Measurements from ENCODE around the gene INPP5D. TPM values are rescaled to one million over a fixed set of nuclear protein-coding genes. Genes with fewer than 3 reads are reported as not detected.

INPP5D gene
- polyA plus RNA-seq, 1 donor (not counting 4 experiments of a cell fraction or from before 2014, with no cell fraction given), result 7.5 TPM

- H3K79me2 ChIP-seq (ENCODE audit: control insufficient read depth, insufficient read depth, low read length), result no peaks in the 10 kb centered on the region
- H4K20me1 ChIP-seq (ENCODE audit: control insufficient read depth, extremely low read depth, insufficient read depth, low read length), result no peaks in the 10 kb centered on the region
- H3K4me3 ChIP-seq (ENCODE audit: control insufficient read depth in 2 of 3, extremely low read depth in 1 of 3, insufficient read depth in 2 of 3, low read depth in 1 of 3, low read length in 3 of 3), result no peak overlapping the region
- no peaks in the 10 kb centered on the region for H3K9me1 ChIP-seq (ENCODE audit: control insufficient read depth, extremely low read depth, insufficient read depth, low read length)
- TF ChIP-seq, protein P1, sequence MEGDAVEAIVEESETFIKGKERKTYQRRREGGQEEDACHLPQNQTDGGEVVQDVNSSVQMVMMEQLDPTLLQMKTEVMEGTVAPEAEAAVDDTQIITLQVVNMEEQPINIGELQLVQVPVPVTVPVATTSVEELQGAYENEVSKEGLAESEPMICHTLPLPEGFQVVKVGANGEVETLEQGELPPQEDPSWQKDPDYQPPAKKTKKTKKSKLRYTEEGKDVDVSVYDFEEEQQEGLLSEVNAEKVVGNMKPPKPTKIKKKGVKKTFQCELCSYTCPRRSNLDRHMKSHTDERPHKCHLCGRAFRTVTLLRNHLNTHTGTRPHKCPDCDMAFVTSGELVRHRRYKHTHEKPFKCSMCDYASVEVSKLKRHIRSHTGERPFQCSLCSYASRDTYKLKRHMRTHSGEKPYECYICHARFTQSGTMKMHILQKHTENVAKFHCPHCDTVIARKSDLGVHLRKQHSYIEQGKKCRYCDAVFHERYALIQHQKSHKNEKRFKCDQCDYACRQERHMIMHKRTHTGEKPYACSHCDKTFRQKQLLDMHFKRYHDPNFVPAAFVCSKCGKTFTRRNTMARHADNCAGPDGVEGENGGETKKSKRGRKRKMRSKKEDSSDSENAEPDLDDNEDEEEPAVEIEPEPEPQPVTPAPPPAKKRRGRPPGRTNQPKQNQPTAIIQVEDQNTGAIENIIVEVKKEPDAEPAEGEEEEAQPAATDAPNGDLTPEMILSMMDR (optimal IDR thresholded peaks at IDR 0.05 in 1 of 3, IDR thresholded peaks at IDR 0.05 in 1 of 3, conservative IDR thresholded peaks at IDR 0.05 in 1 of 3; ENCODE audit: extremely low read depth in 1 of 3, insufficient read depth in 2 of 3, low read length in 3 of 3), result no peak
- no peak for TF ChIP-seq EZH2 (IDR thresholded peaks at IDR 0.05; ENCODE audit: low read length)
- no peak overlapping the region for H2AFZ ChIP-seq (ENCODE audit: control insufficient read depth, low read length)
- no peaks in the 10 kb centered on the region for H3K9me3 ChIP-seq (ENCODE audit: control insufficient read depth, low read depth, low read length)
- no peak overlapping the region for H3K9ac ChIP-seq (ENCODE audit: control insufficient read depth, extremely low read depth, insufficient read depth, low read length)
- no peak overlapping the region for H3K4me2 ChIP-seq (ENCODE audit: control insufficient read depth, extremely low read depth, insufficient read depth, low read depth, low read length)
- DNase-seq (ENCODE audit: low read depth, low spot score) (no peak), FAIRE-seq (no peak)
- H3K27me3 ChIP-seq (ENCODE audit: control insufficient read depth, extremely low read depth, insufficient read depth, low read length), result peaks cover 15% of the 10 kb centered on the region
- H3K4me1 ChIP-seq (ENCODE audit: control insufficient read depth, extremely low read depth, insufficient read depth, low read length), result no peaks in the 10 kb centered on the region
- dilution Hi-C loops (cut with MboI; ENCODE audit: extremely low pct_ligation_motif_present, low sequenced_read_pairs), result no loop called here
- no peaks in the 10 kb centered on the region for H3K36me3 ChIP-seq (ENCODE audit: control insufficient read depth in 2 of 2, extremely low read depth in 1 of 2, insufficient read depth in 2 of 2, low read length in 2 of 2)
- no peak overlapping the region for H3K27ac ChIP-seq (ENCODE audit: control insufficient read depth, insufficient read depth, low read length)
Observed at GRCh38 chr2:233041722-233042323, 18.3 kb upstream of the INPP5D start.

GRCh38 chr2:233042549-233042948 is 17.6 kb upstream of the INPP5D start:
- Histone ChIP-seq H3K27ac (ENCODE audit: control insufficient read depth, insufficient read depth, low read length) (no peak overlapping the region), H3K79me2 (ENCODE audit: control insufficient read depth, insufficient read depth, low read length) (no peaks in the 10 kb centered on the region), H3K27me3 (ENCODE audit: control insufficient read depth, extremely low read depth, insufficient read depth, low read length) (peaks cover 15% of the 10 kb centered on the region), H3K4me1 (ENCODE audit: control insufficient read depth, extremely low read depth, insufficient read depth, low read length) (no peaks in the 10 kb centered on the region), H2AFZ (ENCODE audit: control insufficient read depth, low read length) (no peak overlapping the region), H3K9ac (ENCODE audit: control insufficient read depth, extremely low read depth, insufficient read depth, low read length) (no peak overlapping the region), H3K36me3 (ENCODE audit: control insufficient read depth in 2 of 2, extremely low read depth in 1 of 2, insufficient read depth in 2 of 2, low read length in 2 of 2) (no peaks in the 10 kb centered on the region), H3K9me1 (ENCODE audit: control insufficient read depth, extremely low read depth, insufficient read depth, low read length) (no peaks in the 10 kb centered on the region), H3K9me3 (ENCODE audit: control insufficient read depth, low read depth, low read length) (no peaks in the 10 kb centered on the region), H3K4me2 (ENCODE audit: control insufficient read depth, extremely low read depth, insufficient read depth, low read depth, low read length) (no peak overlapping the region), H4K20me1 (ENCODE audit: control insufficient read depth, extremely low read depth, insufficient read depth, low read length) (no peaks in the 10 kb centered on the region), H3K4me3 (ENCODE audit: control insufficient read depth in 2 of 3, extremely low read depth in 1 of 3, insufficient read depth in 2 of 3, low read depth in 1 of 3, low read length in 3 of 3) (no peak overlapping the region)
- FAIRE-seq (no peak), DNase-seq (ENCODE audit: low read depth, low spot score) (no peak)
- TF ChIP-seq, protein P1 (optimal IDR thresholded peaks at IDR 0.05 in 1 of 3, IDR thresholded peaks at IDR 0.05 in 1 of 3, conservative IDR thresholded peaks at IDR 0.05 in 1 of 3; ENCODE audit: extremely low read depth in 1 of 3, insufficient read depth in 2 of 3, low read length in 3 of 3), result no peak
- no peak for TF ChIP-seq EZH2 (IDR thresholded peaks at IDR 0.05; ENCODE audit: low read length)
- dilution Hi-C loops (cut with MboI; ENCODE audit: extremely low pct_ligation_motif_present, low sequenced_read_pairs), result no loop called here
